ENCODE measurements around the gene E4F1. TPM values are rescaled to one million over a fixed set of nuclear protein-coding genes. Genes with fewer than 3 reads are reported as not detected.
A peak's percentile ranks its signal among the peaks of the same experiment; 100 is the strongest.

E4F1 gene, protein sequence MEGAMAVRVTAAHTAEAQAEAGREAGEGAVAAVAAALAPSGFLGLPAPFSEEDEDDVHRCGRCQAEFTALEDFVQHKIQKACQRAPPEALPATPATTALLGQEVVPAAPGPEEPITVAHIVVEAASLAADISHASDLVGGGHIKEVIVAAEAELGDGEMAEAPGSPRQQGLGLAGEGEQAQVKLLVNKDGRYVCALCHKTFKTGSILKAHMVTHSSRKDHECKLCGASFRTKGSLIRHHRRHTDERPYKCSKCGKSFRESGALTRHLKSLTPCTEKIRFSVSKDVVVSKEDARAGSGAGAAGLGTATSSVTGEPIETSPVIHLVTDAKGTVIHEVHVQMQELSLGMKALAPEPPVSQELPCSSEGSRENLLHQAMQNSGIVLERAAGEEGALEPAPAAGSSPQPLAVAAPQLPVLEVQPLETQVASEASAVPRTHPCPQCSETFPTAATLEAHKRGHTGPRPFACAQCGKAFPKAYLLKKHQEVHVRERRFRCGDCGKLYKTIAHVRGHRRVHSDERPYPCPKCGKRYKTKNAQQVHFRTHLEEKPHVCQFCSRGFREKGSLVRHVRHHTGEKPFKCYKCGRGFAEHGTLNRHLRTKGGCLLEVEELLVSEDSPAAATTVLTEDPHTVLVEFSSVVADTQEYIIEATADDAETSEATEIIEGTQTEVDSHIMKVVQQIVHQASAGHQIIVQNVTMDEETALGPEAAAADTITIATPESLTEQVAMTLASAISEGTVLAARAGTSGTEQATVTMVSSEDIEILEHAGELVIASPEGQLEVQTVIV
- 16.1 and 18.6 TPM in 2 replicates for total RNA-seq

DNA sequence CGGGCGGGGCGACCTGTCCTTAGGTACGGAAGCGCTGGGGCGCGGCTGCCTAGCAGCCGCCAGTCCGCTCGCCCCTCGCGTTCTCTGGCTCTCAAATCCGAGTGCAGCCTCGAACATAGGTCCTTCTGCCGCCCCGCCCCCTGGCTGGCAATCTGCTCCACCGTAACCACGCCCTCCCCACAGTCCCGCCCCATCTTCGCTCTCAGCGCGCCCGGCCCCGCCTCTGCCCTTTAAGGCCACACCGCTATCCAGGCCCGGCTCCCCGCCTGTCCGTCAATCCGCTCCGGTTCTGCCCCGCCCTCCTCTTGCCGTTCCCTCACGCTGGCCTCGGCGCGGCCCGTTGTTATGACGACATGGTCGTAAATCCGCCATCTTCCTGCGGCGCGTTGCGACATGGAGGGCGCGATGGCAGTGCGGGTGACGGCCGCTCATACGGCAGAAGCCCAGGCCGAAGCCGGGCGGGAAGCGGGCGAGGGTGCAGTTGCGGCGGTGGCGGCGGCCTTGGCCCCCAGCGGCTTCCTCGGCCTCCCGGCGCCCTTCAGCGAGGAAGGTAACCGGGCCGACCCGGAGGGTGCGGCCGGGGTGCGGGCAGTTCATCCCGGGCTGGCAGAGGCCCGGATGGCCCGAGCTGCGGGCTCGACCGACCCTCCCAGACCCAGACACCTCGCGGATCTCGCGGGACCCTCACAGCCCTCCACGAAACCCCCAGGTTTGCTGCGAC lies at the start of gene E4F1:
Gene E4F1, plus strand, starts transcription at position 371 of the 721 bp plus-strand sequence. Its CDS starts 23 bp downstream, at position 394.

GRCh38 chr16:2196162-2196980 lies 27.0 kb upstream of the E4F1 start, which contains the start of gene CASKIN1:
TSS of gene CASKIN1 (minus strand) at chr16:2196605. CDS start at chr16:2196432, 173 bp downstream.

DNA sequence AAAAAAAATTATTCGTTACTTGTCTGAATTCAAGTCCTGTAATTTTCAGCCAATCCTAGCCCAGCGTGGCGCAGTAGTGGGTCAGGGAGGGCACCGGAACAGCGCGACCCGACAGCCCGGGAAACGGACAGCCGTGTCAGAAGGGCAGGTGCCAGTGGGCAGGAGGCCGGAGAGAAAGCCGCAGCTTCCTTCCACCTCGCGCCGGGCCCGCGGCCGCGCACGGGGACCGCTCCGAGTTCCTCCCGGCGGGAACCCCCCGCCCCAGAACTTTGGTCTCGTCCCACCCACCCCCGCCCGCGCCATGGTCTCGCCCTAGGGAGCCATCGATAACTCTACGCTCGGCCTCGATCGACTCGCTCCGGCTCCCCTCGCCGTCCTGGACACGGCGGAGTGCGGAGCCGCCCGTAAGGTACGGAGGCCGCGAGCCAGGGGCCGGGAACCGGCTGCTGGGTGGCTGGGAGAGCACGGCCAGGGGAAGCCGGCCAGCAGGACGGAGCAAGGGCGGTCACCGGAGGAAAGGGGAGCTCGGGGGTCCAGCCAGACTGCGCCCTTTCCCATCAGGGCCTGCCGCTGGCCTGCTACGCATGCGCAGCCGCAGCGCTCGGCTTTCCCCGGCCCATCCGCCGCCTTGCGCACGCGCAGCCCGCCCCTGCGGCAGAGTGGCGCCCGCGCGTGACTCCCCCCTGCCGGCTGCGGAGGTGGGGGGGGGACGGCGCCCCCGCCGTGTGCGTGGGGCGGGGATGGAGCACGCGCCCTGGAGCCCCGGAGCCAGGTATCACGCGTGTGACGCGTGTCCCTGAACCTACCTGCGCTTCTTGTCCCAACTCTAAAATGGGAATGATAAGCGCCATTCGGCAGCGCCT lies 18.1 kb upstream of the E4F1 start, which contains the start of gene MLST8:
Gene MLST8, plus strand, starts transcription at position 351 of the 863 bp plus-strand sequence. CDS start 632 bp downstream, outside the sequence.

DNA sequence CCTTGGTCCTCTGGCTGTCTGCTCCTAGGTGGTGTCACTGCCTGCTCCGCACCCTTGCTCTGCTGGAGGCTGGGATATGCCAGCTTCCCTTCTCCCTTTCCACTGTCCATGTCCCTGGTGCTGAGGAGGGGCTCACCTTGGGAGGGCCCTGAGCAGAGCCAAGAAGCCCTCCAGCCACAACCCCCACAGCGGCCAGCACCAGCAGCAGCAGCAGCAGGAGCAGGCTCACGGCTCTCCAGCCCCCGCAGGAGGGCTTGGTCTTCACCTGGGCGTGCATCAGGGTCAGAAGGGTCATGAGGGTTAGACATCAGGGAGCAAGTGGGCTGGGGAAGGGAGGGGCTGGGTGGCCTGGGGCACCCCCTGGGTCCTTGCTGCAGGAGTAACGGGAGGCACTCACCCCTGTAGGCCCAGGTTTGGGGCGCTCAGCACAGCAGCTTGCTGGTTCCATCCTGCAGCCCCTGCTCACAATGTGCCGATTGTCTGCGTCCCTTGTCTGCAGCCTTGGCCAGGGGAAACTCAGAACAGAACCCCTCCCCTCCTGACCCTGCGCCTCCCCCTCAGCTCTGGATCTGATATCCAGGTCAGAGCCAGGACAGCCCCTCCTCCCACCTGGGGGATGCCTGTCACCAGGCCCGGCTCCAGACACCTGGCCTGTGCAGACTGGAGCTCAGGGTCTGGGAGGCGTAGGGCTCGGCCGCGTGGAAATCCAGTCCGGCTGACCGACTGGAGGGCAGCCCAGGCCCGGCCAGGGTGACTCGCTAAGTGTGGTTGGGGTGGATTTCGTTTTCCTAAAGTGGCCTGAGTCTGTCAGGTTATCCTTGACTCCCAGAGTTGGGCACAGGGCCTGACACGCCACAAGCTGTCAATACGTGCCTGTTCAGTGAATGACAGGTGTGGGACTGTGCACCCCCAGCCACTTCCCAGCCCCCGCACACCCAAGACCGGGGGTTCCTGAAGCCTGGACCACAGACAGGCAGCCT lies 12.7 kb upstream of the E4F1 start, which contains the start of gene BRICD5:
Gene BRICD5, minus strand, starts transcription at position 478 of the 980 bp plus-strand sequence. Its CDS starts 30 bp downstream, at position 448.

DNA sequence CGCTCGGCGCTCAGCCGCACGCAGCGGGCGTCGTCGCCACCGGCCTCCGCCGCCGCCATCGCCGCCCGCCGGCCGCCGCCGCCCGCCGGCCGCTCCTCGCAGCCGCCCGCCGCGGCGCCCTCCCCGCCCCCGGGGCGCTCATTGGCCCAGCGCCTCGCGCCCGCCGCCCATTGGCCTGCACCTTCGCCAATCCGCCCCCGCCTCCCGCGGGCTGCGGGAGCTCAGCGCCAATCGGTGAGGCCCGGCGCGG lies 8.7 kb upstream of the E4F1 start, which contains the start of gene PGP:
Gene PGP, minus strand, starts transcription at position 122 of the 250 bp plus-strand sequence. Its CDS starts 63 bp downstream, at position 59.

GRCh38 chr16:2236337-2237101 lies 13.1 kb downstream of the E4F1 start, which contains the start of gene DNASE1L2:
TSS of gene DNASE1L2 (plus strand) at chr16:2236444. CDS start at chr16:2236817, 373 bp downstream.

DNA sequence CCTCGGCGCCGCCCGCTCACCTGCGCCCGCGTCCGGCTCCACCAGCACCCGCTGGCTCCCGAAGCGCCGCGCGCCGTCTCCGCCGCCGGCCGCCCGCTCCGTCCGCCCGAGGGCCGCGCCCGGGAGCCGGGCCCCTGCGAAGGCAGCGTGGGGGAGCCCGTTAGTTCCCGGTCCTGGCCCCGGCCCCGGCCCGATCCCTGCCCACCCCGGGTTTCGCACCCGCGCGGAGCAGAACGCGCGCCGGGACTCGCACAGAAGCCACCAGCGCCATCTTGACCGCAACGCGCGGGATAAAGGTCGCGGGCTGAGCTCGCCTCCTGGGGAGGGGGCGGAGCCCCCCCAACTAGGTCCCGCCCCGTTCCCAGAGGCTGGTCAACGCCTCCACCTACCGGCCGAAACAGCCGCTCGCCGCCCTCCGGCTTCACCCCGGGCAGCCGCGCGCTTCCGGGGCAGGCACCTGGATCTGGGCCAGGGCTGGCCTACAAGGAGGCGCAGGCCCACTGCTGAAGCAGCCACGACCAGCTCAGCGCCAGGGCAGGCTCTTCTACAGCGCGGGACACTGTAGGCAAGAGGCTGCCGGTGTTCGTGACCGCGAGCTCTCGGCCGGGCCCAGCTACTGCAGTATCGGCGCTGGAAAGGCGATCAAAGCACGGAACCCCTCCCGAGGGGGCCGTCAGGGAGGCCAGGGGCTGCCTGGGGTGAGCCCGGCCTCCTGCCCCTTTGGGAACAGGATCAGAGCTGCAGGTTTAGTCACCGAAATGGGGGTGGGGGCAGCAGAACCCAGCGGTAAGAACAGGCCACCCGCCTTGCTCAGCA lies 28.1 kb downstream of the E4F1 start, which contains the start of gene ECI1:
Gene ECI1, minus strand, starts transcription at position 292 of the 816 bp plus-strand sequence. Its CDS starts 21 bp downstream, at position 271.

GRCh38 chr16:2267913-2268666 lies 44.7 kb downstream of the E4F1 start, which contains the start of gene RNPS1:
TSS of gene RNPS1 (minus strand) at chr16:2268126. CDS start at chr16:2264643, 3,483 bp downstream.

Small RNA genes within 50 kb of the gene (small RNA-seq; reads per million reads assigned to genes)
- gene MIR3677, result 0.61 reads per million, percentile 20 among the genes with 10 or more reads in this experiment
- not detected for gene MIR4717

Other genes with a start within 250 kb of the E4F1 start
- not detected in 2 replicates for gene NOXO1, start 242.1 kb upstream of the E4F1 start, total RNA-seq
- 9.2 and 12.5 TPM in 2 replicates for gene GFER, start 239.4 kb upstream of the E4F1 start, total RNA-seq
- 0.26 and 0.76 TPM in 2 replicates for gene SYNGR3, start 233.6 kb upstream of the E4F1 start, total RNA-seq
- 13.7 and 15.0 TPM in 2 replicates for gene ZNF598, start 213.8 kb upstream of the E4F1 start, total RNA-seq
- gene NPW, start 203.8 kb upstream of the E4F1 start, total RNA-seq, result 0.39 and 0.65 TPM in 2 replicates
- 24.3 and 40.4 TPM in 2 replicates for gene NHERF2, start 196.7 kb upstream of the E4F1 start, total RNA-seq
- 15.5 and 16.2 TPM in 2 replicates for gene NTHL1, start 175.8 kb upstream of the E4F1 start, total RNA-seq
- 49.2 and 59.6 TPM in 2 replicates for gene TSC2, start 175.6 kb upstream of the E4F1 start, total RNA-seq
- 95.7 and 99.2 TPM in 2 replicates for gene PKD1, start 87.7 kb upstream of the E4F1 start, total RNA-seq
- 0.65 and 0.86 TPM in 2 replicates for gene RAB26, start 75.0 kb upstream of the E4F1 start, total RNA-seq
- 39.1 and 48.7 TPM in 2 replicates for gene TRAF7, start 67.8 kb upstream of the E4F1 start, total RNA-seq
- under 0.01 TPM in 2 replicates for gene CASKIN1, start 27.0 kb upstream of the E4F1 start, total RNA-seq
- 28.4 and 34.1 TPM in 2 replicates for gene MLST8, start 18.1 kb upstream of the E4F1 start, total RNA-seq
- gene BRICD5, start 12.7 kb upstream of the E4F1 start, total RNA-seq, result 0.22 and 0.91 TPM in 2 replicates
- 5.7 and 6.1 TPM in 2 replicates for gene PGP, start 8.8 kb upstream of the E4F1 start, total RNA-seq
- gene DNASE1L2, start 12.9 kb downstream of the E4F1 start, total RNA-seq, result 0.22 and 0.26 TPM in 2 replicates
- gene ECI1, start 28.0 kb downstream of the E4F1 start, total RNA-seq, result 27.0 and 32.5 TPM in 2 replicates
- 69.3 and 85.8 TPM in 2 replicates for gene RNPS1, start 44.5 kb downstream of the E4F1 start, total RNA-seq
- 1.6 and 2.5 TPM in 2 replicates for gene ABCA3, start 117.1 kb downstream of the E4F1 start, total RNA-seq
- gene CCNF, start 205.9 kb downstream of the E4F1 start, total RNA-seq, result 9.9 and 11.9 TPM in 2 replicates
- 1.8 TPM in 2 replicates for gene TEDC2, start 236.5 kb downstream of the E4F1 start, total RNA-seq
- gene NTN3, start 247.7 kb downstream of the E4F1 start, total RNA-seq, result 0.13 and 0.76 TPM in 2 replicates